Measurements from ENCODE around the gene C16orf92.
"Not testable (repeated sequence)": the region's sequence is repeated elsewhere in the genome, so short reads cannot be mapped to it uniquely, and the experiment has no call there.

Gene C16orf92

GRCh38 chr16:30005341-30006094 lies 17.5 kb upstream of the C16orf92 start:
- peak overlapping the region; percentile 11 for H3K27ac Mint-ChIP-seq
- DNase-seq: peak; percentile 60
- CTCF ChIA-PET: interaction anchor here (0.7 to 2.3 kb wide), 9 partner anchors 10 to 305 kb away, joined by 3 to 14 read pairs (median 3); partner anchors contain the start of genes INO80E and KCTD13

GRCh38 chr16:30006095-30006473 lies 16.9 kb upstream of the C16orf92 start:
- Mint-ChIP-seq H3K9me3 (no peaks in the 10 kb centered on the region), H3K27me3 (peaks cover 36% of the 10 kb centered on the region), H3K36me3 (peaks cover 12% of the 10 kb centered on the region)

More at GRCh38 chr16:30005341-30006094, 17.5 kb upstream of the C16orf92 start:
- Mint-ChIP-seq H3K4me3 (no peak overlapping the region), H3K4me1 (peaks cover 5% of the 10 kb centered on the region), H3K36me3 (peaks cover 12% of the 10 kb centered on the region), H3K9me3 (no peaks in the 10 kb centered on the region), H3K27me3 (peaks cover 30% of the 10 kb centered on the region)

GRCh38 chr16:30006659-30007377 lies 16.2 kb upstream of the C16orf92 start:
- Mint-ChIP-seq H3K27ac (no peak overlapping the region), H3K4me3 (no peak overlapping the region), H3K36me3 (peaks cover 11% of the 10 kb centered on the region), H3K9me3 (no peaks in the 10 kb centered on the region), H3K4me1 (peaks cover 7% of the 10 kb centered on the region), H3K27me3 (peaks cover 43% of the 10 kb centered on the region)
- CTCF ChIA-PET: interaction anchor here (1.1 to 2.3 kb wide), 2 partner anchors 12 to 159 kb away, joined by 3 to 9 read pairs; no protein-coding TSS in a partner anchor
- DNase-seq: no peak

More at GRCh38 chr16:30006095-30006473, 16.9 kb upstream of the C16orf92 start:
- Mint-ChIP-seq H3K4me3 (no peak overlapping the region), H3K27ac (no peak overlapping the region), H3K4me1 (peaks cover 6% of the 10 kb centered on the region)
- DNase-seq: no peak
- CTCF ChIA-PET: interaction anchor here (0.7 to 2.3 kb wide), 7 partner anchors 12 to 158 kb away, joined by 3 to 9 read pairs (median 3); partner anchors contain the start of gene KCTD13

- CTCF ChIA-PET: interaction anchor here (1.1 kb wide), 1 partner anchor 159 kb away, joined by 3 read pairs; no protein-coding TSS in a partner anchor
- peaks cover 6% of the 10 kb centered on the region for H3K36me3 Mint-ChIP-seq
- H3K9me3 Mint-ChIP-seq: no peaks in the 10 kb centered on the region
- H3K4me1 Mint-ChIP-seq: peaks cover 11% of the 10 kb centered on the region
- H3K4me3 Mint-ChIP-seq: no peak overlapping the region
- H3K27me3 Mint-ChIP-seq: peaks cover 50% of the 10 kb centered on the region
- no peak overlapping the region for H3K27ac Mint-ChIP-seq
- no peak for DNase-seq
Measured at GRCh38 chr16:30007378-30007895, 15.6 kb upstream of the C16orf92 start.

GRCh38 chr16:30009085-30009862 lies 13.7 kb upstream of the C16orf92 start:
- CTCF ChIA-PET: interaction anchor here (0.8 to 1.9 kb wide), 2 partner anchors 11 to 23 kb away, joined by 3 to 8 read pairs; no protein-coding TSS in a partner anchor
- no peak overlapping the region for H3K27ac Mint-ChIP-seq
- DNase-seq: no peak
- H3K27me3 Mint-ChIP-seq: peaks cover 68% of the 10 kb centered on the region
- peak overlapping the region; percentile 38 for H3K4me3 Mint-ChIP-seq
- no peaks in the 10 kb centered on the region for H3K9me3 Mint-ChIP-seq
- peaks cover 11% of the 10 kb centered on the region for H3K4me1 Mint-ChIP-seq
- H3K36me3 Mint-ChIP-seq: no peaks in the 10 kb centered on the region

GRCh38 chr16:30009990-30010843 lies 12.8 kb upstream of the C16orf92 start:
- H3K27me3 Mint-ChIP-seq: peaks cover 74% of the 10 kb centered on the region
- DNase-seq: no peak
- CTCF ChIA-PET: no interaction called here
- no peaks in the 10 kb centered on the region for H3K36me3 Mint-ChIP-seq
- H3K9me3 Mint-ChIP-seq: no peaks in the 10 kb centered on the region
- H3K4me3 Mint-ChIP-seq: peak overlapping the region; percentile 71
- peaks cover 11% of the 10 kb centered on the region for H3K4me1 Mint-ChIP-seq
- H3K27ac Mint-ChIP-seq: no peak overlapping the region

- no peaks in the 10 kb centered on the region for H3K9me3 Mint-ChIP-seq
- no peaks in the 10 kb centered on the region for H3K36me3 Mint-ChIP-seq
- H3K27ac Mint-ChIP-seq: no peak within 1 kb of the TSS
- H3K27me3 Mint-ChIP-seq: peaks cover 78% of the 10 kb centered on the region
- H3K4me1 Mint-ChIP-seq: peaks cover 11% of the 10 kb centered on the region
- peak within 1 kb of the TSS; percentile 71 for H3K4me3 Mint-ChIP-seq
- CTCF ChIA-PET: no interaction called here
- peak; percentile 66 for DNase-seq
Measured at GRCh38 chr16:30010844-30011713, 11.9 kb upstream of the C16orf92 start, which contains the start of gene DOC2A. TSS of gene DOC2A (minus strand) at chr16:30011027. CDS start at chr16:30010222, 805 bp downstream.

GRCh38 chr16:30011714-30012504 lies 11.1 kb upstream of the C16orf92 start:
- Mint-ChIP-seq H3K36me3 (no peaks in the 10 kb centered on the region), H3K9me3 (no peaks in the 10 kb centered on the region), H3K27ac (no peak overlapping the region), H3K4me3 (peak overlapping the region; percentile 62), H3K4me1 (peaks cover 11% of the 10 kb centered on the region), H3K27me3 (peaks cover 85% of the 10 kb centered on the region)
- CTCF ChIA-PET: no interaction called here
- no peak for DNase-seq

- H3K4me3 Mint-ChIP-seq, DNase-seq, CTCF ChIA-PET, H3K36me3 Mint-ChIP-seq, H3K9me3 Mint-ChIP-seq, H3K27ac Mint-ChIP-seq: not testable (repeated sequence)
- H3K27me3 Mint-ChIP-seq: peaks cover 88% of the 10 kb centered on the region
- peaks cover 11% of the 10 kb centered on the region for H3K4me1 Mint-ChIP-seq
Measured at GRCh38 chr16:30012598-30012997, 10.4 kb upstream of the C16orf92 start.

GRCh38 chr16:30015450-30015849 lies 7.5 kb upstream of the C16orf92 start:
- CTCF ChIA-PET: interaction anchor here (1.0 kb wide), 1 partner anchor 17 kb away, joined by 4 read pairs; no protein-coding TSS in a partner anchor
- not testable (repeated sequence) for H3K27ac Mint-ChIP-seq, H3K4me3 Mint-ChIP-seq, H3K4me1 Mint-ChIP-seq, H3K36me3 Mint-ChIP-seq, H3K9me3 Mint-ChIP-seq, DNase-seq
- H3K27me3 Mint-ChIP-seq: peaks cover 87% of the 10 kb centered on the region

GRCh38 chr16:30016555-30017276 lies 6.3 kb upstream of the C16orf92 start:
- CTCF ChIA-PET: interaction anchor here (0.6 to 1.4 kb wide), 2 partner anchors 168 to 317 kb away, joined by 3 to 4 read pairs; no protein-coding TSS in a partner anchor
- DNase-seq: no peak
- Mint-ChIP-seq H3K9me3 (no peaks in the 10 kb centered on the region), H3K4me1 (peaks cover 14% of the 10 kb centered on the region), H3K4me3 (no peak overlapping the region), H3K36me3 (no peaks in the 10 kb centered on the region), H3K27ac (no peak overlapping the region), H3K27me3 (peaks cover 87% of the 10 kb centered on the region)
